HG03439 (cell line): ENCODE results near the gene TPSD1.
"Not testable (repeated sequence)": the region's sequence is repeated elsewhere in the genome, so short reads cannot be mapped to it uniquely, and the experiment has no call there.

Source experiments
- ATAC-seq: cut with Tn5 transposase; IDR thresholded peaks from one replicate; pipeline ENCODE4 v1.9.1; 2021; ENCODE audit warnings: mild to moderate bottlenecking, moderate library complexity; ENCODE audit not compliant: unreplicated experiment

Gene TPSD1

GRCh38 chr16:1279081-1279944 is 23.4 kb downstream of the TPSD1 start:
- ATAC-seq, result no peak

DNA sequence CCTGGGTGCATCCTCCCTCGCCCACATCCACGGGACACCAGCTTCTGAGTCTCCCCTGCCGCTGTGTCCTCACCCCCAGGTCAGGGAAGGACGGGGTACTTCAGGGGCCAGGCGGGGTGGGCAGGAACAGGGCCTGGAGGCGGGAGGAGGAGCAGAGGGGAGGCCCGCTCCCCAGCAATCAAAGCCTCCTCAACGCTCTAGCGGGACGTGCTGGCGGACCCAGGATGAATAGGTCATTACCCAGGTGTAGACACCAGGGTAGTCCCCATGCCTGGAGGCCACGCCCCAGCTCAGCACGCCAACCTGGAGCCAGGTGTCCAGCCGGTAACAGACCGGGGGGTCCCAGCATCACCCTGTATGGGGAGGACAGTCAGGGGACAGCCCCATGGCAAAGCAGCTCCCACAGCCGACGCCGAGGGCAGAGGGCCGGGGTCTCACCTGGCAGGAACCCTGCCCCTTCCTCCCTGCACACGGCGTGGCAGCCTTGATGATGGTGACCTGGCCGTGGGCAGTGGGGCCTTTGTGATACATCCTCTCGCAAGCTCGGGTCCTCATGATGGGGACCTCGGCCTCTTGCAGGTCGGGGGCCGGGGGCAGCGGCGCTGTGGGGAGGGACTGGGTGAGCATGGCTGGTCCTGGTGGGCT is 24.2 kb downstream of the TPSD1 start:
- no peak for ATAC-seq

DNA sequence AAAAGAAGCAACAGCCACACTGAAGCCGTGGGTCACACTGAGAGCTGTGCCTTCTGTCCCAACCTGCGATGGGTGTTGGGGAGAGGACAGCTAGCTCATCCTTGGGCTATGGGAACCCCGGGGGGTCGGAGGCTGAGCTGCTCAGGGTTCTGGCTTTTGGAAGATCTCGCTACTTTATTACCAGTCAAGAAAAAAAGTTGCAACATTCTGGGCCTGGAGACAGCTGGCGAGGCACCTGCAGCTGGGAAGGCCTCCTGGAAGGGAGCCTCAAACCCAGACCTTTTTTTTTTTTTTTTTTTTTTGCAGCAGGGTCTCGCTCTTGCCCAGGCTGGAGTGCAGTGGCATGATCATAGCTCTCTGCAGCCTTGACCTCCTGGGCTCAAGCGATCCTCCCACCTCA is 24.9 kb downstream of the TPSD1 start:
- ATAC-seq, result no peak

DNA sequence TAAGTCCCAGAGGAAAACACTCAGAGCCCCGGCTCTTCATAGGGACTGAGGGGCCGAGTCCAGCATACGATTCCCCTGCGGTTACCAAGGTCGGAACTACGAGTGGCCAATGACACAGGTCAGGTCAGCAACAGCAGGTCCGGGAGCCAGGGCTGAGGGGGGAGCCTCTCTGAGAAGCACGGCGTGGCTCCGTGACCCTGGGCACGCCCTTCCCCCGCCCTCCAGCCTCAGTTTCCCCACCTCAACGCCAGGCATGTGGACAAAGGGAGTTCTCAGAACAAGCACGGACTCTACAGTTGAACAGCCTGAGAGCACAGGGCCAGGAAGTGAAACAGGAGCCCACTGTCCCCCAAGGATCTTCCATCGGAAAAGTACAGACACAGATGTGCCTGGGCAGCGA is 25.6 kb downstream of the TPSD1 start:
- ATAC-seq, result no peak

DNA sequence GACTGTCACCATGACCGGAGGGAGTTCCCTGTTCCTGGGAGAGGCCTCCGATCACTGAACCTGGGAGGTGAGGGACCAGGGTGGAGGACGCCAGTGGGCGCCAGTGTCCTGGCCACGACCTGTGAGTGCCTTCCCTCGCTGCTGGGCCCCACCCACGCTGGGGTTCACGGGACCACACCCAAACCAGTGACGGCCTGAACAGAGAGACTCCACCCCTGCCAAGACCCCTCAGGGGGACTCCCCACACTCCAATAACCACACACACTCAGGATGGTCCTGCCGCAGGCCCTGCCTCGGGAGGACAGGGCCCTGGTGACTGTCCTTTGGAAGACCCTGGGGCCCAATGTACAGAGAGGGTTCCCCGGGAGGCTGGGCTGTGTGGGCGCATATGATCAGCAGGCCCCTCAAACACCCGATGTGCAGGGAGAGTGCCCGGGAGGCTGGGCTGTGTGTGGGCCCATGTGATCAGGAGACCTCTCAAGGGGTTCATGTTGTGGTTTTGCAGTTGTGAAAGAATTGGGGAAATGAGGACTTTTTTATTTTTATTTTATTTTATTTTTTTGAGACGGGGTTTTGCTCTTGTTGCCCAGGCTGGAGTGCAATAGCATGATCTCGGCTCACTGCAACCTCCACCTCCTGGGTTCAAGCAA is 26.6 kb downstream of the TPSD1 start:
- ATAC-seq, result no peak

- no peak for ATAC-seq
These were observed 27.4 kb downstream of the TPSD1 start for GRCh38 chr16:1283296-1283695.

DNA sequence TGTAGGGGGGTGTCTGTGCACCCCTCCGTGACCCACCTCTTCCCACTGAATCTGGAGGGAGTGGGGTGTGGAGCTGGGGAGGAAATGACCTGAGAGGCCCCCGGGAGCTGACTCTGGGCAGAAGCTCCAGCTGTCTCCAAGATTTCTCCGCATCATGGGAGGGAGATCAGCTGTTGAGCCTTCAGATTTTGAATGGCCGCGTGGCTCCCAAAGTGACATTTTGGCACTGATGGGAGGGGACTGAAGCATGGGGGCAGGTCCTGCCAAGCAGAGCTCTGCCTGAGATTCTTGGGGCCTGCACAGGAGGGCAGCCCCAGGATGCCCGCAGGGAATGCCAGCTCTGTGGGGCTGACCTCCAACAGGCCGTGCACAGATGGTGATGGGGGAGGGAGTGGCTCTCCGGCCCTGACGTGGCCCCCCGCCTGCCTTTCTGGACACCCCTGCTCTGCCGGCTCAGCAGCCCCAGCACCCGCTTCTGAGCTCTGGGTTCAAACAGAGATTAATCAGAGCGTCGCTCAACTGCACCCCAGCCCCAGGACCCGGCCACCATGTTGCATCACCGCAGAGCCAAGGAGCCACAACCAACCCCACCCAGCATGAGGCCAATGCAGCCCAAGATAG is 28.2 kb downstream of the TPSD1 start:
- ATAC-seq, result no peak

GRCh38 chr16:1285669-1286512 is 30.0 kb downstream of the TPSD1 start:
- no peak for ATAC-seq

- no peak for ATAC-seq
These were observed 30.7 kb downstream of the TPSD1 start for GRCh38 chr16:1286513-1287094.

DNA sequence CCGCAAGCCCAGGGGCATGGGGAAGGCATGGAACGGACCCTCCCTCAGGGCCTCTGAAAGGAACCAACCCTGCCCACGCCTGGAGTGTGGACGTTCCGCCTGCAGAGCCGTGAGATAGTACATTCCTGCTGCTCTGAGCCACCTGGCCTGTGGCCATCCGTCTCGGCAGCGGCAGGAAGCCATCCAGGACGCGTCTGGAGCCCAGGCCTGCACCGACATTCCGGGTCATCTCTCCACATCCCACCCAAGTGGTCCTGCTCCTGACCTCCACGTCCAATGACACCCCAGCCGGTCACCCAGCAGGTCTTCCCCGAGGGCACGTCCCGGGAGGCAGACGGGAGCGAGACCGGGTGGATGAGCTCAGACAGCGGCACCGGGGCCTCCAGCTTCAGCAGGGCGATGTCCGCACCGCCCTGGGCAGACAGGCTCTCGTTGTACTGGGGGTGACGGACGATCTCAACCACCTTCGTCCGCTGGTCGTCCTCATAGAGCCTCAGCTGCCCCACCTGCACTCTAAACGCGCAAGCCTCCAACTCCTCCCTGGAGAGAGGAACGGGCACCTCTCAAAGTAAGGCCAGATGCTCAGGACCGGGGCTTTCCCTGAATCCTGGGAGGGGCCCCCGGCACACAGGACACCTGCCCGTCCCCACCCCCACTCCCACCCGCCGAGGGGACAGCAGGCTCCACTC is 32.3 kb downstream of the TPSD1 start:
- no peak for ATAC-seq

DNA sequence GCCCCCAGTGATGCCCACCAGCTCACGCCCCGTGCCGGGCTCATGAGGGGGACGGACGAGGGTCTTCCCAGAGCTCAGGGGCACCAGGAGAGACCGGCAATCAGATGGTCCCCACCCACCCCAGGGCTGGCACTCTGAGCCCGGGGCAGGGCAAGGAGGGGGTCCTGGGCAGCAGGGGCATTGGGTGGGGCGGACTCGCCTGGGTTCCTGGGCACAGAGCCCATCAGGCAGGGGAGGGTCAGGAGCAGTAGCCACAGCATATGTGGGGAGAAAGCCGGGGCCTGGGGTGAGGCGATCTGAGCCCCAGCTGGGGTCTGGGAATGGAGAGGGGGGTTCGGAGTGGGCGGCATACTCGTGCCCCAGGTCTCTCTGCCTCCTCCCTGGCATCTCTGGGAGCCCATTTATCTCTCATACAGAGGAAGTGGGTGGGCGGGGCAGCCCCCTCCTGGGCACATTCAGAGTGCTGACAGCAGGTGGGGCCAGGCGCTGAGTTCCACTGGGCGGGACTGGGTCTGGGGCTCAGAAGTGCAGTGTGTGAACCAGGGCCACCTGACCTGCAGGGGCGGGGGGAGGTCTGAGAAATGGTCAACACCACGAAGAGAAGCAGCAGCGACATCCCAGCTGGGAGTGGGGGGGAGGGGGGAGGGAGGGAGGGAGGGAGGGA is 33.1 kb downstream of the TPSD1 start:
- ATAC-seq, result no peak

DNA sequence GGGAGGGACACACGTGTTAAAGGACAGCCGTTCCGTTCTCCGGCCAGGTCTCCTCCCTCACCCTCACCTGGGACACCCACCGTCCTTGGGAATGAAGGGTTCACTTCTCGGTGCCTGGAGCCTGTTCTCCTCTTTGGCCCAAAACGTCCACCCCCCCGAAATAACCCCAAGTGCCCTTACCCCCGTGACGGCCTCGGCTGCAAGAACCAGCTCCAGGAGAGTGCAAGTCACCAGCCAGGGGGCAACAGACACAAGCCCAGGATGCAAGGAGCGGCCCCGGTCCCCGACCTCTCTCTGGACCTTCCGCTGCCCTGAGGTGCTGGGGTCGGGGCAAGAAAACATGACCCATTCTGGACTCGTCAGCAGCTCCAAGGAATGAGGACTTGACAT is 33.6 kb downstream of the TPSD1 start:
- no peak for ATAC-seq

- ATAC-seq, result no peak
These were observed 34.2 kb downstream of the TPSD1 start for GRCh38 chr16:1290063-1290501.

DNA sequence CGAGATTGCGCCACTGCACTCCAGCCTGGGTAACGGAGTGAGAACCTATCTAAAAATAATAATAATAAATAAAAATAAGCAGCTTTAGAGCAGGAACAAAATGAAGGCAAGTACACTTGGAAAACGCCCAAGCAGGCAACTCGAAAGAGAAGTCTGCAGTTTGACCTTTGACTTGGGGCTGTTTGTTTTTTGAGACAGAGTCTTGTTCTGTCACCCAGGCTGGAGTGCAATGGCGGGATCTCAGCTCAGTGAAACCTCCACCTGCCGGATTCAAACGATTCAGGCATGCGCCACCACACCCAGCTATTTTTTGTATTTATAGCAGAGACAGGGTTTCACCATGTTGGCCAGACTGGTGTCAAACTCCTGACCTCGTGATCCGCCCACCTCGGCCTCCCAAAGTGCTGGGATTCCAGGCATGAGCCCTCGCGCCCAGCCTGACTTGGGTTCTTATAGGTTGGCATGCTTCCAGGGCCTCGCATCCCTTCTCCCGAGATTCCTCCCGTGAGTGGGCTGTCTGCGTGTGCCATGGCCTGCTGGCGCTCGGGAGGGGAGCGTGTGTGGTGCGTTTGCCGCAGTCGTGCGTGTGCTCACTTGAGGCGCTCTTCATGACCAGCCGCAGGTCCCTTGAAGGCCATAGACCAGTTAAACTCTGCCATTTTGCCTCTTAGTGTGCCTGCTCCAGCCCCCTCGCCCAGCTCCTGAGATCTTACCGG is 35.1 kb downstream of the TPSD1 start:
- no peak for ATAC-seq

- no peak for ATAC-seq
These were observed 35.7 kb downstream of the TPSD1 start for GRCh38 chr16:1291576-1291974.

GRCh38 chr16:1292208-1292607 is 36.3 kb downstream of the TPSD1 start:
- not testable (repeated sequence) for ATAC-seq

DNA sequence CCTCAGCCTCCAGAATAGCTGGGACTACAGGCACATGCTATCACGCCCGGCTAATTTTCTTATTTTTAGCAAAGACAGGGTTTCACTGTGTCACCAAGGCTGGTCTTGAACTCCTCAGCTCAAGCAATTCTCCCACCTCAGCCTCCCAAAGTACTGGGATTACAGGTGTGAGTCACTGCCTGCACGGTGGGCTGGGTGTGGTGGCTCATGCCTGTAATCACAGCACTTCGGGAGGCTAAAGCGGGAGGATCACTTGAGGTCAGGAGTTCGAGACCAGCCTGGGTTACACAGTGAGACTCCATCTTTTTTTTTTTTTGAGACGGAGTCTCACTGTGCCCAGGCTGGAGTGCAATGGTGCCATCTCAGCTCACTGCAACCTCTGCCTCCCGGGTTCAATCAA is 36.9 kb downstream of the TPSD1 start:
- ATAC-seq, result not testable (repeated sequence)

DNA sequence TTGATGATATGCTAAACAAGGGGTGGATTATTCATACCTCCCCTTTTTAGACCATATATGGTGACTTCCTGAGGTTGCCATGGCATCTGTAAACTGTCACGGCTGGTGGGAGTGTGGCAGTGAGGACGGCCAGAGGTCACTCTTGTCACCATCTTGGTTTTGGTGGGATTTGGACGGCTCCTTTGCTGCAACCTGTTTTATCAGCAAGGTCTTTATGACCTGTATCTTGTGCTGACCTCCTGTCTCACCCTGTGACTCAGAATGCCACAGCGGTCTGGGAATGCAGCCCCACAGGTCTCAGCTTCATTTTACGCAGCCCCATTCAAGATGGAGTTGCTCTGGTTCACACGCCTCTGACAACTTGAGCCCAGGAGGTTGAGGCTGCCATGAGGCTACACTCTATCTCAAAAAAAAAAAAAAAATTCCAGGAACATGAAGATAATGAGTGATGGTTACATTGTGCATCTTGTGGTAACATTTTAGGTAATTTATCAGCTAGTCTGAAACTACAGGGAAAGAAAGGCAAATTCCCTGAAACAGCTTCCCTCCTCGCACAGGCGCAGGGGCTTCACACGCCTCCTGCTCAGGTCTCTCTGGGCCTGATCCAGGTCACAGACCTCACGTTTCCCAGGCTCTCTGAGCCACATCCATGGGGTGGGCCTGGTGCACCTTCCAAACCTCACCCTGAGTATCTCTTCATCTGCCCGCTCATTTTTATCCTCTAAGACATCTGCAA is 38.2 kb downstream of the TPSD1 start:
- ATAC-seq, result no peak
